ENCODE measurements around the gene PKNOX2.

Gene PKNOX2

DNA sequence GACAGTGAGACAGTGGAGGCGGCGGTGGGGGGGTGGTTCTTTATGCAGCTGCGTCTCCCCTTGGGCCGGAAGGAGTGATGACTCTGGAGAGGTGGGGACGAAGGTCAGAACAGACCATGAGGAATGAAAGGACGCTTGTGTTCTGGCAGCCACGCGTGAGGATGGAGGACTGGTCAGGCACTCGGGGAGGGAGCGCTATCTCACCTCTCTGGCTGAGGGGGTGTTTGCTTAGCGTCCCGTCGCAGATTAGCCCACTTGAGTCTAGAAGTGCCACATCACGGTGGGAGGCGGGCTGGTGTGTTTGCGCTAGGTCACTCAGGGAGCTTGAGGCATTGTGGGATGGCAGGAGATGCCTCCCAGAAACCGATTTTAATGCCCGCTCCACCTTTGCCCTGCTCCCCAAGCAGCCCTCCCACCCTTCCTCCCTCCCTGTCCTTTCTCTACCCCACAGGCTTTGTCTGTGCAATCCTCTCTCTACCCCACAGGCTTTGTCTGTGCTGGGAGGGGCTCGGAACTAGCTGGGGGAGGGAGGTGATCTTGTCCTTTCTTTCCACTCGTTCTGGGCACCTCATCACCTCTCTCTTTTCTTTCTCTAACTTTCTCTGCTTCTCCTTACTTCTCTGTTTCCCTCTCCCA lies 97.8 kb downstream of the PKNOX2 start:
- DNase-seq (ENCODE audit: low read depth in 2 of 2) = no peak

DNA sequence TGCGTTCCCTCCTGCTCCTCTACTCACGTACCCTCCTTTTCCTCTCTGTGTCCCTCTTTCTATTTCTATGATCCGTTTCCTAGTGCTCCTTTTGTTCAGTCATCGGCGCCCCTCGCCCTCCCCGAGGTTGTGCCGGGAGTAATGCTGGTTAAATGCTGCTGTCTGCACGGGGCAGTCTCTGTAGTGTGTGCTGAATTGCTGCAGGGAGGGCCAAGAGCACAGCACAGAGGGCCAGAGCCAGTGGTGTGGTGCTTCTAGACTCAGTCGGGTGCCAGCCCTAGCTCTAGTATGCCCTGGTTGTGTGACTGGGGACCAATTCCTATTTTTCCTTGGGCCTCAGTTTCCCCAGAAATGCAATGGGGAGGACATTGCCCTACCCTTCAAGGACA lies 98.3 kb downstream of the PKNOX2 start:
- DNase-seq (ENCODE audit: low read depth in 2 of 2) = no peak

DNA sequence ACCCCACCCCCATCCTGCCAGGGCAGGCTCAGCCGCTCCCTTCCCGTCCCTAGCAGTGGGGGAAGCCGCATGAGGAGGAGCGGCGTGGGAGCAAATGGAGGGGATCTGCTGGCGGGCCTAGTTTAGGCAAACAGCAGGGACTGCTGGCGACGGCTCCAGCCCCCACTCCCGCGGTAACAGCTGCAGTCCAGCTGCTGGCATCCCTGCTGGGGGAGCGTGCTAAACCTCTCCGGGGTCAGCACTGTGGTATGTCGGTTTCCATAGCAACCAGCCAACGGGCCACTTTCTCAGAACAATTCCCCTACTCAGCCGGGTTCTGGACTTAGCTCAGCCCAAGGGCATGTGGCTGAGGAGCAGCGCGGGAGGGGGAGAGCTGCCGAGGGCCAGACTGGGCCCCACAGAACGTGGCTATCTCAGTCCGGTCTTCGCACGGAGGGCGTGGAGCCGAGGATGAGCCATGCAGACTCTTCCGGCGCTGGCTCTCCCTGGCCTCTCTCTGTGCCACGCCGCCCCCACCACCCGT lies 98.8 kb downstream of the PKNOX2 start:
- DNase-seq (ENCODE audit: low read depth in 2 of 2) = no peak

DNA sequence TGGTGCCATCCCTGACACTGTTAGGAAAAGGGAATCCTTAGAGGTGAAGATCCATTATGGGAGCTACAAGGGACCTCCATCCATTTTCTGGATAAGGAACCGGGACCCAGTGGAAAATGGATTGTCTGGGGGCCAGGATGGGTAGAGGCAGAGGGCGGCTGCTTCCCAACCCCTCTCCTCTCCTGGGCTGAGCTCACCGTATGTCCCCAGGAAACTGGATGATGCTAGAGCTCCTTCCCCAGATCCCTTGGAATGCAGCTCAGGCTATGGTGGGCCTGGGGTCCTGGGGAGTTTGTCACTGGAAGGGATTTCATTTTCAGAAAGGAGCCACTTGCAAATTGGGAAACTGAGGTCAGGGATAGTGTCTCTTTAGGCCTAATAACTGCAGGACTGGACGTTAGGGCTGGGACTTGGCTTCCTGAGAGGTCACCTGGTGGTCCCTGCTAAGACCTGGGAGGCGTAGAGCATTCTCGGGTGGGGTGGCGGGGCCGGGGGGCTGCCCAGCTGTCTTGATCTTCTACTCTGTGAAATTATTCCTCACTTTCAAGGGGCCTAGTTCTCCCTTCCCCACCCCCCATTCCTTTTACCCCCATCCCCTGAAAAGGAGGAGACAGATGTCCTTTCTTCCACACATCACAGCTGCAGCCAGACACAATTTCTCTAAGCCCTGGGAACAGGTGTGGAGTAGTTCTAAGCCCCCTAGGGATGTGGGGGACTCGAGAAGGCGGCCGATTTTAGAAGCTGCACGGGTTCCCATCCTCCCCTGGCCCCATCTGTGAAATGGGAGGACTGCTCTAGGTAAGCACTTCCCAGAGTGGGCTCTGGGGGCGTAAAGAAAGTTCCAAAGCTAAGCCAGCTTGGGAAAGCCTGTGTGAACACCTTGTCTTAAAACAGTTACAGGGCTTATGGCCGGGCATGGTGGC lies 99.8 kb downstream of the PKNOX2 start:
- DNase-seq (ENCODE audit: low read depth in 2 of 2) = no peak

DNA sequence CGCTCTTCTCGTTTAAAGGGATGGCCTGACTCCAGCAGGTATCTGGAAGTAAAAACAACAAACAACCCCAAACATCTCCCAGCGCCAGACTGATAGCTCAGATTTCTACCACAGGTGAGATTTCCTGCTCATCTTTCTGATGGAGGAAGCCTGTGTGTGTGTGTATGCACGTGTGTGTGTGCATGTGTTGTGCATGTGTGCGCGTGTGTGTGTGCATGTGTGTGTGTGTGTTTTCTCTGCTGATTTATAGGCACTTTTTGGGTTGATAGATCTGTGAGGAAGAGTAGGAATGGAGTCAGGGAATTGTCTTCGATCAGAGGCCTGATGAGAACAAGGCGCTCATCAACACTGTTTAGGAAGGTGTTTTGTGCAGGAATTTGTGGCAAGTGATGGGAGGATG lies 103.0 kb downstream of the PKNOX2 start:
- DNase-seq (ENCODE audit: low read depth in 2 of 2) = no peak

DNA sequence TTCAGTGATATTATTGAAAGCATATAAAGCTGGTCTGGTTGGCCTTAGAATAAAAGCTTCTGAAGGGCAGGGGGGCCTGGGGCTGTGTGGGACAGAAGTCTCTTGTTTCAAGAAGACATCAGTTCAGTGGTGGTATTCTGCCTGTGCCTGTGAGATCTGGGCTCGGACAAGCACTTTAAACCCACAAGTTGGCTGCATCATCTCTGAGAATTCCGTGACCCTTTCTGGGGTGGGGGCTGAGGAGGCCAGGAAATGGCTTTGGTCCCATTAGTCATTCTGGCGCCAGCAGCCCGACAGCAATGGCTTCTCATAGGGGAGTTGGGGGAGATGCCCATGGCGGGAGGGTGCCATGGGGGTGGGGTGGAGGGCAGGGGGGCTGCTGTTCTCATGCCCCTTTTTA lies 104.1 kb downstream of the PKNOX2 start:
- no peak for DNase-seq (ENCODE audit: low read depth in 2 of 2)

DNA sequence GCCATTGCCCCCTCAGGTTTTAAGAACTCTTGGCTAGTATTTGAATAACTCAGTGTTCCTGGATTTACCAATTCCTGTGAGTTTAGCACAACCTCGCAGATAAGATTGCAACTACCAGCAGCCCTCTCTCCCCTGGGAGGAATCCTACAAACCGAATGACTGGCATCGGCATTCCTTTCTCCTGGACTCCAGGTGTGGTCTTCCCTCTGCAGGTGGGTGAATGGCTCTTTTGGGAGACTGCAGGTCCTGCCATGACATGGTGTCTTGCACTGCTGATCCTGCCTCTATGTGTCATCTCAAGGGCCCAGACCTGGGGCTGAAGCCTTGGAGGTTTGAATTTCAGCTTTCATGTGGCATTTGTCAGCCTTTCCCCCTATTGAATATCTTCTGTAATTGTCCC lies 105.6 kb downstream of the PKNOX2 start:
- no peak for DNase-seq (ENCODE audit: low read depth in 2 of 2)

DNA sequence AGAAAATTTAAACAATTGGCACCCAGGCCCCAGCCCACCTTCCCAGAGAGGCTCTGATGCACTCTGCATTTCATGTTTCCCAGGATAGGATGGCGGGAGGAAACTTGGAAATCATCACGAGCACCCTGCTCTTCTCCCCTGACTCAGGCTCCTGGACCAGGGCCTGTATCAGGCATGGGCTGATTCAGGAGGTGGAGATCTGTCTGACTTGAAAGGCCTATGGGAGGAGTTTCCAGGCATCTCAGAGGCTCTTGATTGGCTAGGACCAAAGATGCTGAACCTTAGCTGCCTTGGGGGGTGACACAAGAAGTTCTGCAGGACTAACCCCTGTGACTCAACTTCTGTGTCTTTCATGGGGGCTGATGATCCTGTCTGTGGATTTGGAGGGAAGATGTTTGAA lies 106.2 kb downstream of the PKNOX2 start:
- no peak for DNase-seq (ENCODE audit: low read depth in 2 of 2)

DNA sequence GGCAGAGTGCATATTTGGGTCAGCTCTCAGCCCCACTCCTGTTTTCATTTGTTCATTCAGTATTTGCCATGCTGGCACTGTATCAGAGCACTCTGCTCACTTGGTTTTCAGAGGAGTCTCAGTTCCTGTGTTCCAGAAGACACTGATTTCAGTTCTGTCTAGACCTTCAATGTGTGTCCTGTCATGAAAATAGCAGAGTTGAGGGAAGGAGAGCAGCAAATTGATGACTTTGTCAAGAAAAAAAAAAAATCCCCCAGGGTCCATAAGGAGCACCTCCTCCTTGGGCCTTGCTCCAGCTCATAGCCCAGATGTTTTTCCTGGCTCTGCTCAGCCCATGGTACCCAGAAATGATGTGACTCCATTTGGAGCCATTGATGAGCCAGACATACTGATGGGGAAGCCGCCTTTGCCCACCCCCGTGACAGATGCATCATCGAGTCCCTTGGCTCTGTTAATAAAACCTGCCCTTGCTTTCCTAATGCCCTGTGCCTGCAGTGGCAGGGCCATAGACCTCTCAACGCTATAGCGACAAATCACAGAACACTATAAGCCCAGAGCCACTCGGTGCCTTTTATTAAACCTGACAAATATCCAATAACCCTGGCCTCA lies 107.0 kb downstream of the PKNOX2 start:
- no peak for DNase-seq (ENCODE audit: low read depth in 2 of 2)

DNA sequence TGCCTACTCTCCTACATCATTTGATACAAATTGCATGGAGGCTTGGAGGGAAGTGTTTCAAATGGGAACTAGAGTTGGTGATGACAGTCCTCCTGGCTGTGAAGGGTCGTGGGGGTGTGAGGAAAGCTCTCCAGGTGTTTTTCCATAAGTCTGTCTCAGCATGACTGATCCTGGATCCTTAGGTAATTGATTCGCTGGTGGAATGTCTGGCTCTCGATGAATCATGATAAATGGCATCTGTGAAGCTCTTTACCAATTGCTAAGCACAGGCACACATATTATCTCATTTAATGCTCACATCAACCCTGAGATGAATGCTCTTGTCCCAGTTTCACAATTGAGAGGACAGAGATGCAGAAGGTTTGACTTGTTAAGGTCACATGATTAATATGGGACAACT lies 107.5 kb downstream of the PKNOX2 start:
- no peak for DNase-seq (ENCODE audit: low read depth in 2 of 2)

DNA sequence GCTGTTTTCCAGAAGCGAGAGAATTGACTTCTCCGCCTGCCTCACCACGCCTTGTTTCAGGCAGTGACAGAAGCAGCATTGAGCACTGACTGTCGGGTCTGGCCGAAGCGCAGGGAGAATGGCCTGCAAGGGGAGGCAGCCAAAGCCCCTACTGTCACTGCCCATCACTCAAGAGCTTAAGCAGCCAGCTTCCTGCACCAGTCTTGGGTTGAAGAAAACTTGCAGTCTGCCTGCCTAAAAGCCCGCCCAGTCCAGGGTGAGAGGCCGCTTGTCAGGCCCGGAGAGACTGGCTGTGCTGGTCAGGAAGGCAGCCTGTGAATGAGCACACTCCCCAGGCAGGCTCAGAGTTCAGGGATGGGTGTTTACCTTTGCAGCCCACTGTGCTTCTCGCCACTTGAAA lies 108.3 kb downstream of the PKNOX2 start:
- no peak for DNase-seq (ENCODE audit: low read depth in 2 of 2)

DNA sequence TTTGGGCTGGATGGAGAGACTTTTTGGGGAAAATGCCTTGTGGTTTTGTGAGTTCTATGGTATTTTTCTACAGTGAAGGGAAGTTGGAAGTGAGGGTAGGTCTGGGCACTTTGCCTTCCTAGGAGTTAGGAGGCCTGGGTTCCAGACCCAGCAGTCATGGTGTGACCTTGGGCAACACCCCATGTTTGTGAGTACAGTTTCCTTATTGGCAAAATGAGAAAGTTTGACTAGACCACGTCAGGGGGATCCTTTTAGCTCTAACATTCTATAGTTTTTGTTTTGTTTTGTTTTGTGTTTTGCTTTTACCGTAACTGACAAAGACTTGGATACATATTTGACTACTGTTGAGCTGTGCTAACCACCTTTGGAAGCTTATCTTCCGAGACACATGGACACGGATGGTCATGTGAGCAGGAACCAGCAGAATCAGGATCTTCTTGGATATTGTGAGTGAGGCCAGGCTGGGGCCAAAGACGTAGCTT lies 109.0 kb downstream of the PKNOX2 start:
- no peak for DNase-seq (ENCODE audit: low read depth in 2 of 2)

DNA sequence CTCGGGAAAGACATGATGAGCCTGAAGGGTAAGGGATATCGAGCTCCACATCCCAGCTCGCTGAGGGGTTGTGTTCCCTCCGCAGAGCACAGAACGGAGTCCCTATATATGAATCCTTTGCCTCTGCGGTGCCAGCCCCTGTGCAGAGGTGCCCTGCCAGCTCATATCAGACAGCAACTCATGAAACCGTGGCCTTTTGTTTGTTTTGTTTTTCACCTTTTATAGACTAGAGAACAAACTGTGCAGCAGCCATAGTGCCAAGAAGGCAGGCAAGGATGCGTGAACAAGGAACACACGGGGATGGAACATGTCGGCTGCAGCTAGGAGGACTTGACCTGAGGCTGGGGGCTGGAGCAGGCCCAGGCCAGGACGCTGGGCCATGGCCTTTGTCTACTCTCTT lies 109.8 kb downstream of the PKNOX2 start:
- DNase-seq (ENCODE audit: low read depth in 2 of 2) = no peak

DNA sequence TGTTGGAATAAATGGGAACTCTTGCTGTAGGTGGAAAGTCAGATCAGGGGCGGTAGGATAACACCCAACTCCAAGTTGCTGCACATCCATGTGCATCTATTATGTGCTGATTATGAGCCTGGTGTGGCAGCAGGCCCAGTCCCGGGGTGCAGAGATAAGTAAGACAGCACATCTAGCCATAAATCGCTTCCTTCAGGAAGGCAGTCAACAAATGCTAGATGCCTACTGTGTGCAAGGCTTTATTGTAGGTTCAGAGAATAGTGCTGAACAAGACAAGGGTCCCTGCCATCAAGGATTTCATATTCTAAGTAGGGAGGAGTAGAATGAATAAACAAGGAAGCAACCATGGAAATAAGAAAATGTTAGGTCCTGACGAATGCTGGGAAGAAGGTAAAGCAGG lies 110.2 kb downstream of the PKNOX2 start:
- no peak for DNase-seq (ENCODE audit: low read depth in 2 of 2)

DNA sequence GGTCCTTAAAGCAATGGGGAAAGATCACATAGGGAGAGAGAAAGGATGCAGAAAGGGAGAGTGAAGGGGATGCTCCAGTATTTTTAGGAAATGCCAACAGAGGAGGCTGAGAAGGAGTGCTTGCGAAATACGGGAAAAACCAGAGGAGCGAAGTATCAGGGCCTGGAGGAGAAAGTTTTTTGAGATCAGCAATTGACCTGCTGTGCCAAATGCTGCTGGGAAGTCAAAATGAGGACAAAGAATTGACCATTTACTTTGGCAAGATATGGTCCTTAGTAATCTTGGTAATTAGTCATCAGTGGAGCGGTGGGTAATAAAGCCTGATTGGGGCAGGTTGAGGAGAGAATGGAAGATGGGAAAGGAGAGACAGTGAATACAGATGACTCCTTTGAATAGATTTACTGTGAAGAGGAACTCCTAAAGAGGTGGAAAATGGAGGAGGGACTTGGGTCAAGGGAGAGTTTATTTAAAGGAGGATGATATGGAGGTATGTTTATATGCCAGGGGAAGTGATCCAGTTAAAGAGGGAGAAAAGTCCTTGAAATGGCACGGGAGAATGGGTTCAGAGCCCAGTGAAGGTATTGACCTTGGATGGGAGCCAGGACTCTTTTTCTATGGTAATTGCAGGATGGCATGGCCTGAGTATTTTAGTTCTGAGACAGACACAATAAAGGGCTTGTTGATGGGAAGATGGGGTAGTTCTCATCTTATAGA lies 111.5 kb downstream of the PKNOX2 start:
- DNase-seq (ENCODE audit: low read depth in 2 of 2) = no peak

DNA sequence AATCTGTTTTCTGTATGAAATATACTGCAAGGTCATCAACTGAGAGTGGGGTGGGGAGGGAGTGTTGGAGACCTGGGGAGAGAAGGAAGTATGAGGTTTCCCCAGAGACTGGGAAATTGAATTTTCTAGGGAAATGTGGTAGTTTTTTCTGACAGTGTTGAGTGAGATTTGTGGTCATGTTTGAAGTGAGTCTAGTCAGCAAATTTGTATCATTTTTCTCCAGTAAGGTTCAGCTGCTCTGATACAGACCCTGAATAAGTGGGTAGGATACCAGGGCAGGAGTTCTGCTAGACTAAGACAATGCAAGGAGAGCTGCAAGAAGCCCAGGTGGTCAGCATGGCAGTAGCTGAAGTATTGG lies 112.0 kb downstream of the PKNOX2 start:
- DNase-seq (ENCODE audit: low read depth in 2 of 2) = no peak

DNA sequence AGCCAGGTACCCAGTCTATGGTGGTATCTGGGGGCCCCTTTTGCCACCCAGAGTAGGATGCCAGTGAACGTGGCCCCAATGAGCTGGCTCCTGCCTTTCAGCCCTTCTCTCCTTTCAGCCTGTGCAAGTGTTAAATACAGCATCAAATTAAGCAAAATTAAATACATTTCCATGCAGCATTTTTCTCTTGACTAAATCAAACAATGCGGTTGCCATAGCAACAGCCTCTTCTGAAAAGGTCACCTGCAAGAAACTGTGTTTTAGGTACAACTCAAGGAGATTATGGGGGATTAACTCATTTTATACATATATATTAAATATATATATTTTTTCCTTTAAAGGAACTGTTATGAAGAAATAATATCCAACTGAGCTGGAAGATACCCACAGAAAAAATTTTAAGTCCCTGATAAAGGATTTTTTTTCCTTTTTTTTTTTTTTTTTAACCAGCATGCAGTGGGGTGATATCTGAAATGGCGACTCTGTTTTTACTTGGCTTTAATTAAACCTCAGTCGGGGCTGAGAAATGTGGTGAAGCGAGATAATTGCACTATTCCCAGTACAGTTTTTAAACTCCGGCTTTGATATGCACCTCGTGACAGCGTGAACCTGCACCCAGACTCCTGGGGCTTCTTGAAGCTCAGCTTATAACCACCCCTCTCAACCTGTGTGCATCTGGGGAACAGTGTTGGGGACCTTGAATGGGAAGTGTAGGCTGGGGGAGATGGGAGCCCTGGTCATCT lies 115.3 kb downstream of the PKNOX2 start:
- DNase-seq (ENCODE audit: low read depth in 2 of 2) = no peak

DNA sequence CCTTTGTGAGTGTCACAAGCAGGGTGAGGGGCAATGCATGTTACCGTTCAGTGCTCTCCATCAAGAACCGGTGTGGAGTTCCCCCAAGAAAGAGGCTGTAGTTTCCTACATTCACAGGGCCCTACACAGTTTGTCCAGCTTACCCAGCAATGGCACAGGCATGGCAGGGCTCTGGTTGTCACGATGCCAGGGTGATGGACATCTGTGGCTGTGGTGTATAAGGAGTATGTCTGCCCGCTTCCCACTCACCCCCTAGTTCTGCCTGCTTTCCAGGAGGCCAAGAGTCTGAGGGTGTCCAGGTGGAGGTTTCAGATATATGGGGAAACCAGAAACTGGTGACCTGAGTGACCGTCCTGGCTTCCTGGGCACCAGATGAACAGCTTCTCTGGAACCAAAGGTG lies 116.1 kb downstream of the PKNOX2 start:
- no peak for DNase-seq (ENCODE audit: low read depth in 2 of 2)

DNA sequence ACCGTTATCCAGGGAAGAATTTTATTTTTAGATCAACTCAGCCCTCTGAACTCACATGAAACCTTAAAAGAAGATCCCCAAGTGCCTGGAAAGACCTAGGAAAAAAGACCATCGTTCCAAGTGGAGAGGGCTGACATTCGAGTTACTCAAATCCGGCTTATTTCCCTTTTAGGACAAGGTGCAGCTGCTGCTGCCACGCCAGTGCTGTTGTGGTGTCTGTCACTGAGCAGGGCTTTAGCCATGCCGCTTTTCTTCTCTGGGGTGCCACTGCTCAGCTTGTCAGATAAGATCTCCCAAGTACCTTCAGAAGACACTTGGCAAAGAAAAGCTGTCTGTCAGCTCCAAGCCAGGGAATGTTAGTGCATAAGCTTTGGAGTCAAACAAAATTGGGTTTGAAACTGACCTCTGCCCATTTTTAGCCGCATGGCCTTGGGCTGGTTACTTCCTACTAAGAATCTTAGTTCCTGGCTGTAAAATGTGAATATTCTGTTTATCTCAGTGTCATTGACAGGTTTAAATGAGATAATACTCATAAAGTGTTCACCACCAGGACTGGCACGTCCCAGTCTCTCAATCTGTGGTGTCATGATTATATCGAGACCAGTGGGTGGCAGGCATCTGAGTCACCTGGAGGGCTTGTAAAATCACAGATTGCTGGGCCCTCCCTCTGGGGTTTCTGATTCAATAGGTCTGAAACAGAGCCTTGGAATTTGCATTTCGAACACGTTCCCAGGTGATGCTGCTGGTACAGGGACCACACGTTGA lies 117.5 kb downstream of the PKNOX2 start:
- no peak for DNase-seq (ENCODE audit: low read depth in 2 of 2)

DNA sequence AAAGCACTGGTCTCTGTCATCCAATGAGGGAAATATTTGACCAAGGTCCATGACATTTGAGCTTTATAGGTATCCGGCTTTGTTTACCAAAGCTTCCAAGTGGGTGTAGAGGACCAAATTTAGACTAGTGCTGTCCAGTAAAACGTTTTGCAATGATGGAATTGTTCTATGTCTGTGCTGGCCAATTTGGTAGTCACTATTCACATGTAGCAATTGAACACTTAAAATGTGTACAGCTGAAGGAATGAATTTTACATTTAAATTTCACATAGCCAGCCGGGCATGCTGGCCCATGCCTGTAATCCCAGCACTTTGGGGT lies 118.0 kb downstream of the PKNOX2 start:
- no peak for DNase-seq (ENCODE audit: low read depth in 2 of 2)

All from stimulated activated CD8-positive, alpha-beta memory T cell treated with anti-CD3 and anti-CD28 coated beads, Interleukin-7, amount 100 ng/mL, for 4 hours (primary cell).